ENCODE data around the gene TEX44.

DNA sequence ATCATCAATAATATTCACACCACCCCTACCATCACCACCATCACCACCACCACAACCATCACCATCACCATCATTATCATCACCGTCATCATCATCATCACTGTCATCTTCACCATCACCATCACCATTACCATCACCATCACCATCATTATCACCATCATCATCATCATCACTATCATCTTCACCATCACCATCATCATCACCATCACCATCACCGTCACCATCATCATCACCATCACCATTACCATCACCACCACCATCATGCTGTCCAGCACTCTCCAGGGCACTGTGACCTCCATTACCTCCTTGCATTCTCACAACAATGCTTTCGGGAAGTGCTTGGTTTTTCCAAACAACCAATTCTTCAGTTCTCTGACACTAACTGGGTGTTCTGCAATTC, 13.1 kb upstream of the TEX44 start:
- TF ChIP-seq CTCF (conservative IDR thresholded peaks at IDR 0.05; ENCODE audit: low read length) (no peak), EZH2phosphoT487 (IDR thresholded peaks at IDR 0.05; ENCODE audit: borderline replicate concordance) (no peak)

All from Loucy (cell line).